PC-9 (cell line): Measurements from ENCODE around the gene NOC4L.

ENCODE experiments used
- CTCF ChIP-seq: fragments of 200-600 bp; sonication (generic); conservative IDR thresholded peaks from 2 replicates; pipeline ENCODE4 v1.6.1; 2017; ENCODE audit warnings: mixed run types, antibody characterized with exemption, mild to moderate bottlenecking, moderate library complexity
- EZH2 ChIP-seq: fragments of 200-600 bp; sonication (generic); IDR thresholded peaks from 2 replicates; pipeline ENCODE4 v1.8.0; 2017; ENCODE audit warnings: antibody characterized with exemption, low read depth

GRCh38 chr12:132166801-132167591, 22.7 kb downstream of the NOC4L start:
- TF ChIP-seq CTCF (no peak), EZH2 (no peak)
